Inferior parietal cortex (tissue), 1 donor: ENCODE data around the gene SMARCAL1.

Experiments used
- DNase-seq: peaks from one replicate; pipeline ENCODE4 v3.0.0-alpha.2; 2016; ENCODE audit errors: extremely low spot score

The SMARCAL1 gene

DNA sequence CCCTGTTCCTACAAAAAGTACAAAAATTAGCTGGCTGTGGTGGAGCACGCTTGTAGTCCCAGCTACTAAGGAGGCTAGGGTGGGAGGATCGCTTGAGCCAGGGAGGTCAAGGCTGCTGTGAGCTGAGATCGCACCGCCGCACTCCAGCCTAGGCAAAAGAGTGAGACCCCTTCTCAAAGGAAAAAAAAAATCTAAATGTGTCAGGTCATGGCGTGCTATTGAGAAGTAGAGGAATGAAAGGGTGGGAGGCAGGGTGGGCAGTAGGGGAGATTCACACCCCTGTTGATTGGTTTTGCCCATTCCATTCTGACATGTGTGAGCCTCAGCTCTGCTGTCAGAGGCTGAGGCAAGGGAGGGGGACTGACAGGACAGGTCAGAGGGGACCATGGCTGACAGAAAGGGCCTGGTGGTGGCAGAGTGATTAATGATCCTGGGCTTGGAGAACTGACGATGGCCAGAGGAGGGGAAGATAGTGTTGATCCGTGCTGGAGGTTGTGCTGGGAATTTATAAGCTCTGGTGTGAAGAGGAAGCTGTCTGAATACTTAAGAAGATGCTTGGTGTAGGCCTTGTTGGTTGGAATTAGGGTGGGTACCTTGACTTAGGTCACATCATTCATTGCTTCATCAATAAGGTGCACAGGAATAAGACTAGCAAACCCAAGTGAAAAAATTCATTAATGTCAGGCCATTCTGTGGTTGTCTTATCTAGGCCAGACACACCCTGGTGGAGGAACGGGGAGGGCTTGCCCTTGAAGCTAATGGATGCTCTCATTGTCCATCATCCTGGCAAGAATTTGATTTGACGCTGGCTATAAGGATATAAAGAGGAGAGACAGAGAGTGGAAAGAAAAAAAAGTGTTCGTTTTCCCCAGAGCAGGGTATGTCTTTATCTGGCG, 19.1 kb upstream of the SMARCAL1 start:
- no peak for DNase-seq

- no peak for DNase-seq
Observed at GRCh38 chr2:216394881-216395280, 17.4 kb upstream of the SMARCAL1 start.

GRCh38 chr2:216399621-216400020, 12.7 kb upstream of the SMARCAL1 start:
- no peak for DNase-seq

DNA sequence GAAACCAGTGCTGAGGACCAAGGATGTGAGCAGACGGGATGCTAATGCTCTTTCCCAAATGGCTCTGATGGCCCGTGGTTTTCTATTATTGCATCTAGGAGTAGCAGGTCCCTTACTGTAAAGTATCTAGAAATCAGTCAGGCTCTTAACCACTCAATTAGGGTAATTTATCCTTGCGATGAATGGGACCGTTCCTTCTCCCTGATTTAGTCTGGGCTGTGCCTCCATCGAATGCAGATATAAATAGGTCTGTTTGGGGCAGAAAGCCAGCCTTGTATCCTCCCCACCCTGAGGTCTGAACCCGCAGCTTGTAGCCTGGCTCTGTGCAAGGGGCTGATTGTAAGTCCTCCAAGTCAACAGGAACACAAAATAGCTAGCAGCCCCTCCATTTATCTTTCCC, 9.5 kb upstream of the SMARCAL1 start:
- DNase-seq = no peak

- DNase-seq = peak; percentile 51
Observed at GRCh38 chr2:216404010-216404618, 8.2 kb upstream of the SMARCAL1 start.

DNA sequence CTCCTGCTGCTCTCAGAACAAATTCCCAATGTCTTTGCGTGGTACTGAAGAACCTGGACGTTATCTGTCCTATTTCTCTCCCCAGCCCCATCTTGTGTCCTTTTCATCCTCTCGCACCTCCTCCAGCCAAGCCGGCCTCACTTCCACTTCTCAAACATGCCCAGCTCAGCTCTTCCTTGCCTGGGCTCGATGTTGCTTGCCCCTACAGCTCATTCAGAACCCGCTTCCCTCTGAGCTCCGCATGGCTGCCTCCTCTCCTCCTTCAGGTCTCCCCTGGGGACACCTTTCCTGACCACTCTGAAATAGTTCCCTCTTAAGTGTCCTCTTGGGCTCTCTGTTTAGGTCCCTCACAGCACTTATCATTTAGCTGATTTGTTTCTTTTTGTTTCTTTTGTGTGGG, 6.7 kb upstream of the SMARCAL1 start:
- no peak for DNase-seq

DNA sequence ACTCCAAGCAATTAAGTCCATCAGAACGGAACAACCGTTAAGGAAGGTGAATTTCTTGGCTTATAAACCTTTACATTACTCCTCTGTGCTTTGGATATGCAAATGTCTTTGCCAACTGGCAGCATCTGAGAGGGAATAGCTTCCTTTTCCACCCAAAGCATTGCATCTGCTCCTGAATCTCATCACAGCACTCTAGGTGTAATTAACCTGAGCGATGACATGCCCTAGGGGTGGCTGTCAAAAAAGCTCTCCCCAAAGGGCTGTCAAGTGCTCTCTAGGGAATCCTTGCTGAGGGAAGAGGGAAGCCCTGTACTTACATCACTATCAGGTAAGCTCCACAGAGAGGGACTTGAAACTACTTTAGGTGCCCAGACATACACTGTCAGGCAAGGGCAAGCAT, 5.5 kb upstream of the SMARCAL1 start:
- DNase-seq = no peak

- DNase-seq = no peak
Observed at GRCh38 chr2:216408426-216409290, 3.6 kb upstream of the SMARCAL1 start.

DNA sequence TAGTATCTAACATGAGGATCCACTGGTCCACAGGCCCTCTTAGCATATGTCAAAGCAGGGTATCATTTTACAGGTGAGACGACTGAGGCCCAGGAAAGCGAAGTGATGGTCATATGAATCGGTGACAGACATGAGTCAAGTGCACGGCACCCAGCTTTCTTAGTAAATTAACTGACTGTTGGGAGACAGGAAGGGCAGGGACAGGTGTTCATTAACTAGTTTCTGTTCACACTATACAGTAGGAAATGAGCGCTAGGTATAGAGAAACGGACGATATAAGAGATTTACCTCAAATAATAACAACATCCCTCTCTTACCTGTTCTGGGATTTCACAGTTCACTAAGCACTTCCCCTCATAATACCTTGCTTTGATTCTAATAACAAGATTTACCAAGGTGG, 1.7 kb upstream of the SMARCAL1 start:
- no peak for DNase-seq

DNA sequence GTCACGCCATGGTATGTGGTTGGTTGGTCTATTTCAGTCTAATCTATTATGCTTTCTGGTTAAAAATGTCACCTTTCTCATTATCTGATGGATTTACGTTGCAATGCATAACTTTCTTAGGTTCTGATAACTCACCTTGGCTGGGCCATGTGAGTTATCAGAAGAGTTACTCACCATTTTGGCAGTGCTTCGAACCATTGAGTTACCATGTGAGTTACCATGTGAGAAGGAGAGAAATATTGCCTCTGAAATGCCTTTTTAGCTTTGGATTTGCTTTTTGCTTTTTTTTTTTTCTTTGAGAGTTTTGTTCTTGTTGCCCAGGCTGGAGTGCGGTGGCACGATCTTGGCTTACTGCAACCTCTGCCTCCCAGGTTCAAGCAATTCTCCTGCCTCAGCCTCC, 1.6 kb downstream of the SMARCAL1 start:
- no peak for DNase-seq

DNA sequence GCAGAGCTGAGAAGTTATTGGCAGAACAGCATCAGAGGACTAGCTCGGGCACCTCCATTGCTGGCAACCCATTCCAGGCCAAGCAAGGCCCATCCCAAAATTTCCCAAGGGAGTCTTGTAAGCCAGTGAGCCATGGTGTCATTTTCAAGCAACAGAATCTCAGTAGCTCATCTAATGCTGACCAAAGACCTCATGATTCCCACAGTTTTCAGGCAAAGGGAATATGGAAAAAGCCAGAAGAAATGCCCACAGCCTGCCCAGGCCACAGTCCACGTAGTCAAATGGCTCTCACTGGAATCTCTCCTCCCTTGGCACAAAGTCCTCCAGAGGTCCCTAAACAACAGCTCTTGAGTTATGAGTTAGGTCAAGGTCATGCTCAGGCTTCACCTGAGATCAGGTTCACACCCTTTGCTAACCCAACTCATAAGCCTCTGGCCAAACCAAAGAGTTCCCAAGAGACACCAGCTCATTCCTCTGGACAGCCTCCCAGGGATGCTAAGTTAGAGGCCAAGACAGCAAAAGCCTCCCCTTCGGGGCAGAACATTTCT, 2.6 kb downstream of the SMARCAL1 start:
- DNase-seq = no peak

DNA sequence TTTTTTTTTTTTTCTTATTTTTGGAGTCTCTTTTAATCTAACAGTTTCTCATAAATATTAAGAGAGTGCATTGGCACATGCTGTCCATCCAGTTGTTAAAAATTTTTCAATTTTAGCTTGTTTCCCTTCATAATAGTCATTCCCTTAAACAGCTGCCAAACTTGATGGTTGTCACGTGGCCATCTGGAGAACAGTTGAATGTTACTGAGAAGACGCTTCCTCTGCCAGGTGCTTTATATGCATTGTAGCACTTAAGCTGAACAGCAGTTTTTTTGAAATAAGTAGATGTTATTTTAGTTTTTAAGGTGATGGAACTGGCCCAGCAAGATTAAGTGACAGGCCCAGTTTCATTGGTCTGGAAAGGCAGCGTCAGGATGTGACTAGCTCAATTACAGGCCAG, 3.3 kb downstream of the SMARCAL1 start:
- no peak for DNase-seq

DNA sequence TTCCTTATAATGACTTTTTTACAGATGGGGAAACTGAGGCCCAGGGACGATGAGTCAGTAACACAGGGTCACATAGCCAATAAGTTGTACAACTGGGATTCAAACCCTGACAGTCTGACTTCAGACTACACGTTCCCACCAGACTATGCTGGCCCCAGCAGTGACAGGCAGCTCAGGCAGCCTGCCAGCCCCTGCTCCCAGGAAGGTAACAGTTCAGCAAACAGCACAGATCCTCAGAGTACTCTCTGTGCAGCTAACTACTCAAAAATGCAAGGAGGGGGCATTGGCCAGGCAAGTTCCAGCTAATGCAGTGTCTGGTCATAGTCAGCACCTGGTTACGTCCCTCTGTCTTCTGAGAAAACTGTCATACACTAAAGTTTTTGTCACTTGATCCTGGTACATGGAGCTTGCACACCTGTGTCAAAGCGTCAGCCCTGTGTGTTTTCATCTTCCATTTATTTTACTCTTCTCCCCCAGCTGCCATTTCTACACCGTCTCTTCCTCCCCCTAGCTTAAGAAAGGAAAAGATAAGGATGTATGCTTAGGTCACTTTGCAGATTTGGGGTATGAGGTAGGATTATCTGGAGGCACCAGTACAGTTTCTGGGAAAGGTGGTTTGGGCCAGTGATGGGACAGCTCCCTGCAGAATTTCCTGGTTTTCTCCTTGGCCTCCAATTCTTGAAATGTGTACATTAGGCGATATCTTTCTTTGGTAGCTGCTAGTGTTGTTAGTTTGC, 4.5 kb downstream of the SMARCAL1 start:
- DNase-seq = no peak

DNA sequence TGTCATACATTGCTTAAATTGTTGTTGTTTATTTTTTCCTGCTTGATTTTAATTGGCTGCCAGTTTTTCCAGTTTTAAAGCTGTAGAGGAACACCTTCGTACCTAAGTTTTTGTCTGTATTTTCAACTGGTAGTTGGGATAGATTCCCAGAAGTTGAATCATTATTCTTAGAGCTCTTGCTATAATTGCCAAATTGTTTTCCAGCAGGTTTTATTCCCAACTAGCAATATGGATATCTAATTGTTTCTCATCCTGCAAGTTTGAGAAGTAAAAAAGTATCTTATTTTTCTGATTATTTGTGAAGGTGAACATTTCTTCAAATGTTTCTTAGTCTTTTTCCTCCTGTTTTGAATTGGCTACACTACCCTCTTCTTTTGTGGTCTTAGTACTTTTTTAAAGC, 6.7 kb downstream of the SMARCAL1 start:
- DNase-seq = no peak

- DNase-seq = no peak
Observed at GRCh38 chr2:216420367-216421101, 8.2 kb downstream of the SMARCAL1 start.

DNA sequence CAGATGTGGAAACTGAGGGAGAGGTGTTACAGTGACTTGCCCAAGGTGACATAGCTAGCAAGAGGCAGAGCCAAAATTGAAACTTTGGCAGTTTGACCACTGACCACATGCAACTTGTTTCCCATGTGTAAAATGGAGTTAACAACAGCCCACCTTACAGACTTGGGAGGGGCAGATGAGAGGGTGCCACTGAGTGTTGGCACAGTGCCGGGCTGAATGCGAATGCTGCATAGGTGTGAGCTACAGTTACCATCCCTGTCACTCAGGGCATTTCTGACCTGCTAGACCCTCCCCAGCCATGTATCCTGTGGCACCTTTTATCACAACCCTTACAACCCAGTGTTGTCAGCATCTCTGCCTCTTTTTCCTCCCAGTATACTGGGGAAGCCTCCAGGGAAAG, 10.8 kb downstream of the SMARCAL1 start:
- DNase-seq = no peak

DNA sequence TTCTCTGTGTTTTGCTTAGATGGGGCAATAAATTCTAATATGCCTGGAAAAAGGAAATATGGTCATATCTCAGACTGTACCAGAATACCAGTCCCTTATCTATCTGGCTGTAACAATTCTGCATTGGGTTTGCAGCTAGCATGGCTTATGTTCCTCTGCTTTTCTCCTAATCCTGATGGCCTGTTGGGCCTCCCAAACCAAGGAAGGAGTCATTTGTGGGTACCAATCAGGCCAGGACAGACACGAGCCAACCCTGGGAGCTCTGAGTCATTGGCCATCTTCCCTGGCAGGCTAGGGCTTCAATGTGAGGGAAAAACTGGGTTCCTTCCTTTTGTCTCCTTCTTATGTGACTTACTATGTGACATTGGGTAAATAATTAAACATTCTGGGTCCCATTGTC, 12.0 kb downstream of the SMARCAL1 start:
- DNase-seq = no peak

GRCh38 chr2:216425008-216425787, 12.9 kb downstream of the SMARCAL1 start:
- DNase-seq = no peak

- no peak for DNase-seq
Observed at GRCh38 chr2:216426166-216426777, 14.0 kb downstream of the SMARCAL1 start.
